OCI-LY3 (cell line): ENCODE results near the gene FPGS.

Experiments used
- CTCF ChIP-seq: fragments of 200-600, 300-600 bp; sonication (generic); IDR thresholded peaks from 2 replicates; pipeline ENCODE4 v1.5.1; 2014; ENCODE audit warnings: antibody characterized with exemption, low read length, low read depth
- EZH2phosphoT487 ChIP-seq: fragments of 200-600 bp; shearing (Covaris generic); IDR thresholded peaks from 2 replicates; pipeline ENCODE4 v1.6.1; 2018; ENCODE audit warnings: antibody characterized with exemption, mixed run types, low read depth

DNA sequence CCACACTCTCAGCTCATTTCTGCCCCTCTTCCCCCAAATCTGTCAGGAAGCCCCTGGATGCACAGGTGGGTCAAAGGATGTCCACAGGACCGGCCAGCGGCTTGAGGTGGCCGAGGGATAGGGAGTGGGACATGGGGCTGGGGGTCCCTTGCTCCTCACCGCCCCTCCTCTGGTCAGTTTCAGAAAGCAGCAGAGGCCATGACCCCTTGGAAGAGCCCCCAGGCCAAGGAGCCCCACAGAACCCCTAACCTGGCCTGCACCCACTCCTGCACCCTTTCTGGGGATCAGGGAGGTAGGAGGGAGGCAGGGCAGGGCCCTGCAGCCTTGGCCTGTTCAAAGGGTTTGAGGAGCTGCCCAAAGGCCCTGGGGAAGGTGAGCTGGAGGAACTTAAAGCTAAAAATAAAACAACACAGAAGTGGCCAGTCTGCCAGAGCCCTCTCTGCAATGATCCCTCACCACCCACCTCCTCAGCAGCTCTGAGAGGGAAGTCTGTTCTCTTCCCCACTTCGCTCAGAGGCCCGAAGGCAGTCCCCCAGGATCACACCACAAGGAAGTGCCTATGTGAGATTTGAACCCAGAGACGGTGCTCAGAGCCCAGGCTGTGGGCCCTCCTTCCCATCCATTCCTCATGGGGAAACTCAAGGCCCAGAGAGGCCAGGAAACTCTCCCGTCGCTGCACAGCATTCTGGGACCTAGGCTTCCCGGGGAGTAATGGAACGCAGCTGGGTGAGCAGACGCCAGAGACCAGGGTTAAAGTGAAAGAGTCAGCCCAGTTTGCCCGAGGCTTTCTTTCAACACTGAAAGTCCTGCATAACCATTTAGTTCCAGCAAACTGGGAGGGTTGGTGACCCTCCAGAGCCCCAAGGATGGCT, 50.9 kb downstream of the FPGS start:
- TF ChIP-seq CTCF: no peak
- no peak for TF ChIP-seq EZH2phosphoT487
